ENCODE measurements around the gene WWP2. TPM values are rescaled to one million over a fixed set of nuclear protein-coding genes. Genes with fewer than 3 reads are reported as not detected.

The WWP2 gene
- total RNA-seq, 1 experiment from 2014 or later = 22.8 TPM

DNA sequence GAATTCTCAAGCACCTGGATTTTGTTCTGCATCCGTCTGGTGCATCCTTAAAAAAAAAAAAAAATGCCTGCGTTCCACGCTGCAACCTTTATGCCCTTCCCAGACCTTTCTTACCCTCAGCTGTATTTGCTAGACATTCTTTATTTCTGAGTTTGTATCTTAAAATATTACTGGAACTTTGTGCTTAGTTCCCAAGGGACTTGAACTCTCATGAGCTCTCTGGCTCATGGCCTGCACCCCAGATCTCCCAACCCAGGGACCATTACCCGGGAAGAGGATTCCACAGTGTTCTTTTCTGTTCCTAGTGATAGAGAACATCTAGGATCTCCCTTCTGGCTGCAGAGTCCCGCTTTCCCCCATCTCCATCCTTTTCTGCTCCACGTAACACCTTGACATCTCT, 160.1 kb downstream of the WWP2 start:
- no peak overlapping the region for H3K27ac ChIP-seq (ENCODE audit: low read length)
- DNase-seq (ENCODE audit: low read depth, low spot score) (no peak), ATAC-seq (no peak)
- peaks cover 7% of the 10 kb centered on the region for H3K4me1 ChIP-seq (ENCODE audit: control insufficient read depth, insufficient read depth, low read length)
- intact Hi-C loops (cut with micrococcal nuclease; ENCODE audit: unreplicated experiment) (no loop called here), in situ Hi-C loops (cut with HindIII; ENCODE audit: low pct_unique_long_range_greater_than_20kb, low sequenced_read_pairs) (no loop called here)
- TF ChIP-seq, protein P1, sequence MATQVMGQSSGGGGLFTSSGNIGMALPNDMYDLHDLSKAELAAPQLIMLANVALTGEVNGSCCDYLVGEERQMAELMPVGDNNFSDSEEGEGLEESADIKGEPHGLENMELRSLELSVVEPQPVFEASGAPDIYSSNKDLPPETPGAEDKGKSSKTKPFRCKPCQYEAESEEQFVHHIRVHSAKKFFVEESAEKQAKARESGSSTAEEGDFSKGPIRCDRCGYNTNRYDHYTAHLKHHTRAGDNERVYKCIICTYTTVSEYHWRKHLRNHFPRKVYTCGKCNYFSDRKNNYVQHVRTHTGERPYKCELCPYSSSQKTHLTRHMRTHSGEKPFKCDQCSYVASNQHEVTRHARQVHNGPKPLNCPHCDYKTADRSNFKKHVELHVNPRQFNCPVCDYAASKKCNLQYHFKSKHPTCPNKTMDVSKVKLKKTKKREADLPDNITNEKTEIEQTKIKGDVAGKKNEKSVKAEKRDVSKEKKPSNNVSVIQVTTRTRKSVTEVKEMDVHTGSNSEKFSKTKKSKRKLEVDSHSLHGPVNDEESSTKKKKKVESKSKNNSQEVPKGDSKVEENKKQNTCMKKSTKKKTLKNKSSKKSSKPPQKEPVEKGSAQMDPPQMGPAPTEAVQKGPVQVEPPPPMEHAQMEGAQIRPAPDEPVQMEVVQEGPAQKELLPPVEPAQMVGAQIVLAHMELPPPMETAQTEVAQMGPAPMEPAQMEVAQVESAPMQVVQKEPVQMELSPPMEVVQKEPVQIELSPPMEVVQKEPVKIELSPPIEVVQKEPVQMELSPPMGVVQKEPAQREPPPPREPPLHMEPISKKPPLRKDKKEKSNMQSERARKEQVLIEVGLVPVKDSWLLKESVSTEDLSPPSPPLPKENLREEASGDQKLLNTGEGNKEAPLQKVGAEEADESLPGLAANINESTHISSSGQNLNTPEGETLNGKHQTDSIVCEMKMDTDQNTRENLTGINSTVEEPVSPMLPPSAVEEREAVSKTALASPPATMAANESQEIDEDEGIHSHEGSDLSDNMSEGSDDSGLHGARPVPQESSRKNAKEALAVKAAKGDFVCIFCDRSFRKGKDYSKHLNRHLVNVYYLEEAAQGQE (IDR thresholded peaks at IDR 0.05; ENCODE audit: insufficient read depth in 1 of 2, low read depth in 2 of 2, low read length in 1 of 2) = no peak
- TF ChIP-seq, protein P2, sequence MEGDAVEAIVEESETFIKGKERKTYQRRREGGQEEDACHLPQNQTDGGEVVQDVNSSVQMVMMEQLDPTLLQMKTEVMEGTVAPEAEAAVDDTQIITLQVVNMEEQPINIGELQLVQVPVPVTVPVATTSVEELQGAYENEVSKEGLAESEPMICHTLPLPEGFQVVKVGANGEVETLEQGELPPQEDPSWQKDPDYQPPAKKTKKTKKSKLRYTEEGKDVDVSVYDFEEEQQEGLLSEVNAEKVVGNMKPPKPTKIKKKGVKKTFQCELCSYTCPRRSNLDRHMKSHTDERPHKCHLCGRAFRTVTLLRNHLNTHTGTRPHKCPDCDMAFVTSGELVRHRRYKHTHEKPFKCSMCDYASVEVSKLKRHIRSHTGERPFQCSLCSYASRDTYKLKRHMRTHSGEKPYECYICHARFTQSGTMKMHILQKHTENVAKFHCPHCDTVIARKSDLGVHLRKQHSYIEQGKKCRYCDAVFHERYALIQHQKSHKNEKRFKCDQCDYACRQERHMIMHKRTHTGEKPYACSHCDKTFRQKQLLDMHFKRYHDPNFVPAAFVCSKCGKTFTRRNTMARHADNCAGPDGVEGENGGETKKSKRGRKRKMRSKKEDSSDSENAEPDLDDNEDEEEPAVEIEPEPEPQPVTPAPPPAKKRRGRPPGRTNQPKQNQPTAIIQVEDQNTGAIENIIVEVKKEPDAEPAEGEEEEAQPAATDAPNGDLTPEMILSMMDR (IDR thresholded peaks at IDR 0.05) = no peak
- TF ChIP-seq POLR2AphosphoS5 (IDR thresholded peaks at IDR 0.05; ENCODE audit: low read depth, low read length) = no peak
- TF ChIP-seq TCF7L2 (IDR thresholded peaks at IDR 0.05; ENCODE audit: low read depth, low read length) = no peak
- TF ChIP-seq SIN3A (IDR thresholded peaks at IDR 0.05; ENCODE audit: borderline replicate concordance, insufficient read depth, low read depth, low read length) = no peak
- H3K27me3 ChIP-seq (ENCODE audit: control insufficient read depth, insufficient read depth, low read length) = no peaks in the 10 kb centered on the region
- H3K36me3 ChIP-seq (ENCODE audit: control insufficient read depth, insufficient read depth, low read length) = no peaks in the 10 kb centered on the region
- POLR2A ChIA-PET = no interaction called here
- CTCF ChIA-PET = interaction anchor here (0.7 kb wide), 1 partner anchor 8 kb away, joined by 5 read pairs; no protein-coding TSS in a partner anchor
- no peaks in the 10 kb centered on the region for H3K9me3 ChIP-seq (ENCODE audit: control insufficient read depth, insufficient read depth, low read depth, low read length)
- H3K4me3 ChIP-seq (ENCODE audit: low read depth in 2 of 2, low read length in 2 of 2) = no peak overlapping the region
- no TSS peak for BruUV-seq (replicated peaks)

GRCh38 chr16:69924041-69924775, 162.1 kb downstream of the WWP2 start:
- Histone ChIP-seq H3K4me3 (ENCODE audit: low read depth in 2 of 2, low read length in 2 of 2) (no peak overlapping the region), H3K27ac (ENCODE audit: low read length) (no peak overlapping the region), H3K36me3 (ENCODE audit: control insufficient read depth, insufficient read depth, low read length) (no peaks in the 10 kb centered on the region), H3K9me3 (ENCODE audit: control insufficient read depth, insufficient read depth, low read depth, low read length) (no peaks in the 10 kb centered on the region), H3K27me3 (ENCODE audit: control insufficient read depth, insufficient read depth, low read length) (no peaks in the 10 kb centered on the region), H3K4me1 (ENCODE audit: control insufficient read depth, insufficient read depth, low read length) (no peaks in the 10 kb centered on the region)
- DNase-seq (ENCODE audit: low read depth, low spot score) (no peak), ATAC-seq (no peak)
- ChIA-PET CTCF (no interaction called here), POLR2A (no interaction called here)
- intact Hi-C loops (cut with micrococcal nuclease; ENCODE audit: unreplicated experiment) (no loop called here), in situ Hi-C loops (cut with HindIII; ENCODE audit: low pct_unique_long_range_greater_than_20kb, low sequenced_read_pairs) (no loop called here)
- BruUV-seq (replicated peaks) = no TSS peak
- TF ChIP-seq TCF7L2 (IDR thresholded peaks at IDR 0.05; ENCODE audit: low read depth, low read length) (no peak), SIN3A (IDR thresholded peaks at IDR 0.05; ENCODE audit: borderline replicate concordance, insufficient read depth, low read depth, low read length) (no peak), POLR2AphosphoS5 (IDR thresholded peaks at IDR 0.05; ENCODE audit: low read depth, low read length) (no peak)
- TF ChIP-seq, protein P1 (IDR thresholded peaks at IDR 0.05; ENCODE audit: insufficient read depth in 1 of 2, low read depth in 2 of 2, low read length in 1 of 2) = no peak
- TF ChIP-seq, protein P2 (IDR thresholded peaks at IDR 0.05) = no peak
